ENCODE data around the gene SPPL2A. TPM values are rescaled to one million over a fixed set of nuclear protein-coding genes. Genes with fewer than 3 reads are reported as not detected.

Gene SPPL2A, protein sequence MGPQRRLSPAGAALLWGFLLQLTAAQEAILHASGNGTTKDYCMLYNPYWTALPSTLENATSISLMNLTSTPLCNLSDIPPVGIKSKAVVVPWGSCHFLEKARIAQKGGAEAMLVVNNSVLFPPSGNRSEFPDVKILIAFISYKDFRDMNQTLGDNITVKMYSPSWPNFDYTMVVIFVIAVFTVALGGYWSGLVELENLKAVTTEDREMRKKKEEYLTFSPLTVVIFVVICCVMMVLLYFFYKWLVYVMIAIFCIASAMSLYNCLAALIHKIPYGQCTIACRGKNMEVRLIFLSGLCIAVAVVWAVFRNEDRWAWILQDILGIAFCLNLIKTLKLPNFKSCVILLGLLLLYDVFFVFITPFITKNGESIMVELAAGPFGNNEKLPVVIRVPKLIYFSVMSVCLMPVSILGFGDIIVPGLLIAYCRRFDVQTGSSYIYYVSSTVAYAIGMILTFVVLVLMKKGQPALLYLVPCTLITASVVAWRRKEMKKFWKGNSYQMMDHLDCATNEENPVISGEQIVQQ
- total RNA-seq (2021; ENCODE audit: unreplicated experiment) (61.0 TPM), Bru-seq, nascent RNA (percentile 74 among the genes with signal in this experiment), BruChase-seq, experiment 1, labeled RNA remaining after a 6-hour chase (percentile 86 among the genes with signal in this experiment), BruChase-seq, experiment 2, labeled RNA remaining after a 2-hour chase (percentile 74 among the genes with signal in this experiment)
- 22.8 and 30.6 TPM in 2 replicates for polyA plus RNA-seq (2012)
- long read RNA-seq, full-length matches to known transcripts: 26 of 37 reads
- long read RNA-seq, partial matches to known transcripts: 0 of 37 reads
- long read RNA-seq, other reads (novel, unspliced or antisense): 11 of 37 reads

DNA sequence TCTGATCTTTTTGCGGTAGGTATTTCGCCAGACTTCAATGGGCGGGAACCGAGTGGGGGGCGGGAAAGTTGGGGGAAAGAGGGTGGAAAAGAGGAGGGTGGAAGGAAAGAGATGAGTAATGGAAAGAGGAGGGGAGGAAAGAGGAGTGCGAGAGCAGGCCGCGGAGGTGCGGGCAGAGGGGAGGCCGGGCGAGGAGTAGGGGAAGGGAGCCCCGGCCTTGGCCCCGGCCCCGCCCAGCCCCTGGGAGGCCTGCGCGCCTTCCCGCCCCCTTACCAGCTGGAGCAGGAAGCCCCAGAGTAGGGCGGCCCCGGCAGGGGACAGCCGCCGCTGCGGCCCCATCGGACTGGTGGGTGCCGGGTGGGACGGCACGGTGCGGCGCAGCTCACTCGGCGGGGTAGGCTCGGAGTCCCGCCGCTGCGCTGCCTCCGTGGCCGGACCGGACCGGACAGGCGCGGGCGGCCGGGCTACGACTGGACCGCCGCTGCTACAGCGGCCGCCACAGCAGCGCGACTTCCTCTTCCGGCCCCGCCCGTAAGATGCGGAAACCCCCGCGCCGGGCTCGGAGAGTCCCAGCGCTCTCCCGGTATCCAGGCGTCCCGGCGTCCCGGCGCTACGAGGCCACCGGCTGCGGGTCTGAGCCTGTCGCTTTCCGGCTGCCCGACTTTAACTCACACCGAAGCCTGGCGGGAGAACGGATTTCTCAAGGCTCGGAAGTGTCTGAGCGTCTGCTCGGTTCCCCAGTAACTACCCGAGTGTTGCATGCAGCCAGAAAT is at the start of gene SPPL2A:
TSS of gene SPPL2A (minus strand) at position 512 of the 773 bp plus-strand sequence. CDS start at position 339, 173 bp downstream.
- Histone ChIP-seq H3K27me3 (ENCODE audit: insufficient read depth, low read length) (no peaks in the 10 kb centered on the region), H3K27ac (ENCODE audit: low read depth, low read length) (peak within 1 kb of the TSS; percentile 80), H3K79me2 (ENCODE audit: insufficient read depth, low read length) (peaks cover 31% of the 10 kb centered on the region), H3K36me3 (ENCODE audit: control insufficient read depth in 1 of 2, insufficient read depth in 2 of 2, low read length in 2 of 2) (no peaks in the 10 kb centered on the region), H3K4me2 (ENCODE audit: low read length) (peak within 1 kb of the TSS; percentile 76), H3K9me2 (ENCODE audit: insufficient read depth) (no peaks in the 10 kb centered on the region), H3K4me1 (ENCODE audit: control insufficient read depth in 1 of 2, insufficient read depth in 2 of 2, low read length in 2 of 2) (peaks cover 9 to 18% of the 10 kb centered on the region in 2 experiments), H2AFZ (ENCODE audit: low read depth, low read length, poor library complexity, severe bottlenecking) (peak within 1 kb of the TSS; percentile 67), H4K20me1 (ENCODE audit: insufficient read depth) (no peaks in the 10 kb centered on the region), H3K9ac (ENCODE audit: low read length) (peak within 1 kb of the TSS; percentile 67), H3K9me3 (ENCODE audit: control insufficient read depth in 1 of 2, insufficient read depth in 1 of 2, low read depth in 1 of 2, low read length in 2 of 2) (no peaks in the 10 kb centered on the region), H3K4me3 (replicated peaks in 1 of 2; ENCODE audit: low read depth in 1 of 2, low read length in 2 of 2) (peak within 1 kb of the TSS; percentile 69 to 74)
- ChIA-PET RAD21 (ENCODE audit: low non-redundant PET in 1 of 2, low total read pairs in 2 of 2, uncharacterized antibody in 2 of 2, unreplicated experiment in 2 of 2) (interaction anchor here in 1 of 2 experiments (0.6 to 0.7 kb wide), 3 partner anchors 9 to 83 kb away, joined by 3 to 6 read pairs (median 3); no protein-coding TSS in a partner anchor), POLR2A (interaction anchor here (0.6 kb wide), 1 partner anchor 73 kb away, joined by 3 read pairs; no protein-coding TSS in a partner anchor), CTCF (no interaction called here)
- no TSS peak for BruUV-seq (replicated peaks)
- ATAC-seq (peak; percentile 97), DNase-seq (ENCODE audit: low read depth, low spot score) (peak; percentile 37)
- intact Hi-C loops (cut with micrococcal nuclease): no loop called here
- TF ChIP-seq TCF7L2 (IDR thresholded peaks at IDR 0.05; ENCODE audit: borderline replicate concordance, extremely low read depth, insufficient read depth, insufficient read length) (peak; percentile 77), POLR2AphosphoS5 (IDR thresholded peaks at IDR 0.05; ENCODE audit: low read depth, low read length) (peak; percentile 92), JUND (IDR thresholded peaks at IDR 0.05) (no peak), RAD21 (IDR thresholded peaks at IDR 0.05; ENCODE audit: low read depth) (no peak), SP1 (IDR thresholded peaks at IDR 0.05; ENCODE audit: low read depth) (peak; percentile 14; the same call in 1 of the 2 replicates), ZNF274 (IDR thresholded peaks at IDR 0.05; ENCODE audit: low read depth, low read length) (no peak), POLR2A (IDR thresholded peaks at IDR 0.05; ENCODE audit: borderline replicate concordance, extremely low read depth, insufficient read depth, insufficient read length) (peak; percentile 92), FOSL1 (IDR thresholded peaks at IDR 0.05; ENCODE audit: low read depth) (no peak), EZH2 (IDR thresholded peaks at IDR 0.05) (no peak), ELF1 (IDR thresholded peaks at IDR 0.05; ENCODE audit: borderline replicate concordance, low read depth) (peak; percentile 78), SRF (IDR thresholded peaks at IDR 0.05; ENCODE audit: low read depth) (no peak), EGR1 (IDR thresholded peaks at IDR 0.05; ENCODE audit: low read depth) (peak; percentile 40), ZFX (IDR thresholded peaks at IDR 0.05) (peak; percentile 82), CBX3 (IDR thresholded peaks at IDR 0.05; ENCODE audit: low read depth) (no peak)
- TF ChIP-seq, protein P1, sequence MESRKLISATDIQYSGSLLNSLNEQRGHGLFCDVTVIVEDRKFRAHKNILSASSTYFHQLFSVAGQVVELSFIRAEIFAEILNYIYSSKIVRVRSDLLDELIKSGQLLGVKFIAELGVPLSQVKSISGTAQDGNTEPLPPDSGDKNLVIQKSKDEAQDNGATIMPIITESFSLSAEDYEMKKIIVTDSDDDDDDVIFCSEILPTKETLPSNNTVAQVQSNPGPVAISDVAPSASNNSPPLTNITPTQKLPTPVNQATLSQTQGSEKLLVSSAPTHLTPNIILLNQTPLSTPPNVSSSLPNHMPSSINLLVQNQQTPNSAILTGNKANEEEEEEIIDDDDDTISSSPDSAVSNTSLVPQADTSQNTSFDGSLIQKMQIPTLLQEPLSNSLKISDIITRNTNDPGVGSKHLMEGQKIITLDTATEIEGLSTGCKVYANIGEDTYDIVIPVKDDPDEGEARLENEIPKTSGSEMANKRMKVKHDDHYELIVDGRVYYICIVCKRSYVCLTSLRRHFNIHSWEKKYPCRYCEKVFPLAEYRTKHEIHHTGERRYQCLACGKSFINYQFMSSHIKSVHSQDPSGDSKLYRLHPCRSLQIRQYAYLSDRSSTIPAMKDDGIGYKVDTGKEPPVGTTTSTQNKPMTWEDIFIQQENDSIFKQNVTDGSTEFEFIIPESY (IDR thresholded peaks at IDR 0.05; ENCODE audit: extremely low read depth, insufficient replicate concordance, low read length): no peak
- TF ChIP-seq, protein P2, sequence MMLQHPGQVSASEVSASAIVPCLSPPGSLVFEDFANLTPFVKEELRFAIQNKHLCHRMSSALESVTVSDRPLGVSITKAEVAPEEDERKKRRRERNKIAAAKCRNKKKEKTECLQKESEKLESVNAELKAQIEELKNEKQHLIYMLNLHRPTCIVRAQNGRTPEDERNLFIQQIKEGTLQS (IDR thresholded peaks at IDR 0.05): no peak
- TF ChIP-seq, protein P3, sequence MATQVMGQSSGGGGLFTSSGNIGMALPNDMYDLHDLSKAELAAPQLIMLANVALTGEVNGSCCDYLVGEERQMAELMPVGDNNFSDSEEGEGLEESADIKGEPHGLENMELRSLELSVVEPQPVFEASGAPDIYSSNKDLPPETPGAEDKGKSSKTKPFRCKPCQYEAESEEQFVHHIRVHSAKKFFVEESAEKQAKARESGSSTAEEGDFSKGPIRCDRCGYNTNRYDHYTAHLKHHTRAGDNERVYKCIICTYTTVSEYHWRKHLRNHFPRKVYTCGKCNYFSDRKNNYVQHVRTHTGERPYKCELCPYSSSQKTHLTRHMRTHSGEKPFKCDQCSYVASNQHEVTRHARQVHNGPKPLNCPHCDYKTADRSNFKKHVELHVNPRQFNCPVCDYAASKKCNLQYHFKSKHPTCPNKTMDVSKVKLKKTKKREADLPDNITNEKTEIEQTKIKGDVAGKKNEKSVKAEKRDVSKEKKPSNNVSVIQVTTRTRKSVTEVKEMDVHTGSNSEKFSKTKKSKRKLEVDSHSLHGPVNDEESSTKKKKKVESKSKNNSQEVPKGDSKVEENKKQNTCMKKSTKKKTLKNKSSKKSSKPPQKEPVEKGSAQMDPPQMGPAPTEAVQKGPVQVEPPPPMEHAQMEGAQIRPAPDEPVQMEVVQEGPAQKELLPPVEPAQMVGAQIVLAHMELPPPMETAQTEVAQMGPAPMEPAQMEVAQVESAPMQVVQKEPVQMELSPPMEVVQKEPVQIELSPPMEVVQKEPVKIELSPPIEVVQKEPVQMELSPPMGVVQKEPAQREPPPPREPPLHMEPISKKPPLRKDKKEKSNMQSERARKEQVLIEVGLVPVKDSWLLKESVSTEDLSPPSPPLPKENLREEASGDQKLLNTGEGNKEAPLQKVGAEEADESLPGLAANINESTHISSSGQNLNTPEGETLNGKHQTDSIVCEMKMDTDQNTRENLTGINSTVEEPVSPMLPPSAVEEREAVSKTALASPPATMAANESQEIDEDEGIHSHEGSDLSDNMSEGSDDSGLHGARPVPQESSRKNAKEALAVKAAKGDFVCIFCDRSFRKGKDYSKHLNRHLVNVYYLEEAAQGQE (IDR thresholded peaks at IDR 0.05; ENCODE audit: low read depth): no peak
- TF ChIP-seq, protein P4, sequence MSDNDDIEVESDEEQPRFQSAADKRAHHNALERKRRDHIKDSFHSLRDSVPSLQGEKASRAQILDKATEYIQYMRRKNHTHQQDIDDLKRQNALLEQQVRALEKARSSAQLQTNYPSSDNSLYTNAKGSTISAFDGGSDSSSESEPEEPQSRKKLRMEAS (IDR thresholded peaks at IDR 0.05): no peak; the same call in 1 of the 2 replicates

Data from HCT116 (cell line).